Stomach (tissue), 4 donors: ENCODE measurements around the gene NCOR1.
"Not testable (repeated sequence)": the region's sequence is repeated elsewhere in the genome, so short reads cannot be mapped to it uniquely, and the experiment has no call there.

ENCODE experiments used
- EP300 ChIP-seq: sonication (generic); formaldehyde crosslinking; IDR thresholded peaks from one replicate; pipeline ENCODE4 v1.6.1; 2017; ENCODE audit warnings: antibody characterized with exemption
- POLR2A ChIP-seq, 4 donors: fragments of 450-650 bp; IDR thresholded peaks; one replicate each; pipeline ENCODE4 v1.6.1; 2016; ENCODE audit warnings: antibody characterized with exemption in 4 of 4, control low read depth in 2 of 4, mild to moderate bottlenecking in 1 of 4, moderate library complexity in 1 of 4
- POLR2AphosphoS5 ChIP-seq, 3 donors: sonication (generic); formaldehyde crosslinking; IDR thresholded peaks; one replicate each; pipeline ENCODE4 v1.6.1; 2016; ENCODE audit warnings: antibody characterized with exemption in 3 of 3
- TF ChIP-seq, protein P1 (sequence below), 7 experiments: fragments of 450-650 bp in 4 of 7; fragments of 200-600 bp in 3 of 7; sonication (generic) in 3 of 7; IDR thresholded peaks; one replicate each; pipeline ENCODE4 v1.5.1; 2016 to 2019; ENCODE audit warnings: antibody characterized with exemption in 7 of 7, control low read depth in 2 of 7, mild to moderate bottlenecking in 1 of 7

DNA sequence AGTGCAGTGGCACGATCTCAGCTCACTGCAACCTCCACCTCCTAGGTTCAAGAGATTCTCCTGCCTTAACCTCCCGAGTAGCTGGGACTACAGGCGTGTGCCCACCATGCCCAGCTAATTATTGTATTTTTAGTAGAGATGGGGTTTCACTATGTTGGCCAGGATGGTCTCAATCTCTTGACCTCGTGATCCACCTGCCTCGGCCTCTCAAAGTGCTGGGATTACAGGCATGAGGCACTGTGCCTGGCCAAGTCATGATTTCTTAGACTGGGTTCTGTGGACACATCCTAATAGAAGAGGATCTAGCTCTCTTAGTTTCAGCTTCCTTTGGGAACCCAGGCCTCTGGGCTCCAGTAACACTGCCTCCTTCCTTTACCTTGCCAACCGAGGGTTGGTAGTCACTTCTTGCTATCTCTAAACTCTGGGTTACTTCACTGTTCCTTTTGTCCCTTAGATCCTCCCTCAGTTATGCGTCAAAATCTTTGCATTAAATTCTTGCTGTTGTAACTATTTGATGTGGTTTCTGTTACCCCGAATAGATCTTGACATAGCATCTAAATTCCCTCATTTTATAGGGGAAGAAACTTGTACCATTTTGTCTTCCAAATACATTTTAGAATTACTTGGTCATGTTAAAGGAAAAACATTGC is 14.7 kb upstream of the NCOR1 start:
- TF ChIP-seq, protein P1, sequence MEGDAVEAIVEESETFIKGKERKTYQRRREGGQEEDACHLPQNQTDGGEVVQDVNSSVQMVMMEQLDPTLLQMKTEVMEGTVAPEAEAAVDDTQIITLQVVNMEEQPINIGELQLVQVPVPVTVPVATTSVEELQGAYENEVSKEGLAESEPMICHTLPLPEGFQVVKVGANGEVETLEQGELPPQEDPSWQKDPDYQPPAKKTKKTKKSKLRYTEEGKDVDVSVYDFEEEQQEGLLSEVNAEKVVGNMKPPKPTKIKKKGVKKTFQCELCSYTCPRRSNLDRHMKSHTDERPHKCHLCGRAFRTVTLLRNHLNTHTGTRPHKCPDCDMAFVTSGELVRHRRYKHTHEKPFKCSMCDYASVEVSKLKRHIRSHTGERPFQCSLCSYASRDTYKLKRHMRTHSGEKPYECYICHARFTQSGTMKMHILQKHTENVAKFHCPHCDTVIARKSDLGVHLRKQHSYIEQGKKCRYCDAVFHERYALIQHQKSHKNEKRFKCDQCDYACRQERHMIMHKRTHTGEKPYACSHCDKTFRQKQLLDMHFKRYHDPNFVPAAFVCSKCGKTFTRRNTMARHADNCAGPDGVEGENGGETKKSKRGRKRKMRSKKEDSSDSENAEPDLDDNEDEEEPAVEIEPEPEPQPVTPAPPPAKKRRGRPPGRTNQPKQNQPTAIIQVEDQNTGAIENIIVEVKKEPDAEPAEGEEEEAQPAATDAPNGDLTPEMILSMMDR (IDR thresholded peaks at IDR 0.05) = not testable (repeated sequence)
- not testable (repeated sequence) for TF ChIP-seq POLR2AphosphoS5 (IDR thresholded peaks at IDR 0.05); POLR2A (IDR thresholded peaks at IDR 0.05); EP300
